Hippocampal formation (tissue), 2 donors: Measurements from ENCODE around the gene ZG16B.

ENCODE experiments used
- DNase-seq, 2 donors: peaks; one replicate each; lab custom pipeline; 2025; lab: John Stamatoyannopoulos, UW

Gene ZG16B

GRCh38 chr16:2867987-2868789 is 38.1 kb downstream of the ZG16B start:
- DNase-seq, result peak; percentile 82 to 92

GRCh38 chr16:2871926-2872325 is 41.8 kb downstream of the ZG16B start:
- no peak for DNase-seq

GRCh38 chr16:2874032-2874911 is 44.2 kb downstream of the ZG16B start:
- no peak for DNase-seq

GRCh38 chr16:2874912-2875362 is 44.8 kb downstream of the ZG16B start:
- DNase-seq, result peak; percentile 56 to 62

GRCh38 chr16:2879854-2880508 is 49.9 kb downstream of the ZG16B start:
- DNase-seq, result no peak
